Skin epidermis (tissue), 12 donors: ENCODE data around the gene CHST2.
"Not testable (repeated sequence)": the region's sequence is repeated elsewhere in the genome, so short reads cannot be mapped to it uniquely, and the experiment has no call there.

Experiments
- H3K27ac ChIP-seq, 21 experiments: fragments of 200-600 bp; sonication (generic) in 11 of 21; one replicate each; pipeline ENCODE4 v1.5.0; 2020; ENCODE audit warnings: mild to moderate bottlenecking in 3 of 21, inconsistent platforms in 2 of 21, moderate library complexity in 2 of 21
- H3K4me3 ChIP-seq, 7 experiments: fragments of 200-600 bp; sonication (generic) in 2 of 7; one replicate each; pipeline ENCODE4 v1.5.0; 2020; ENCODE audit warnings: inconsistent platforms in 2 of 7, mild to moderate bottlenecking in 2 of 7, moderate library complexity in 1 of 7

CHST2 gene, protein sequence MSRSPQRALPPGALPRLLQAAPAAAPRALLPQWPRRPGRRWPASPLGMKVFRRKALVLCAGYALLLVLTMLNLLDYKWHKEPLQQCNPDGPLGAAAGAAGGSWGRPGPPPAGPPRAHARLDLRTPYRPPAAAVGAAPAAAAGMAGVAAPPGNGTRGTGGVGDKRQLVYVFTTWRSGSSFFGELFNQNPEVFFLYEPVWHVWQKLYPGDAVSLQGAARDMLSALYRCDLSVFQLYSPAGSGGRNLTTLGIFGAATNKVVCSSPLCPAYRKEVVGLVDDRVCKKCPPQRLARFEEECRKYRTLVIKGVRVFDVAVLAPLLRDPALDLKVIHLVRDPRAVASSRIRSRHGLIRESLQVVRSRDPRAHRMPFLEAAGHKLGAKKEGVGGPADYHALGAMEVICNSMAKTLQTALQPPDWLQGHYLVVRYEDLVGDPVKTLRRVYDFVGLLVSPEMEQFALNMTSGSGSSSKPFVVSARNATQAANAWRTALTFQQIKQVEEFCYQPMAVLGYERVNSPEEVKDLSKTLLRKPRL

DNA sequence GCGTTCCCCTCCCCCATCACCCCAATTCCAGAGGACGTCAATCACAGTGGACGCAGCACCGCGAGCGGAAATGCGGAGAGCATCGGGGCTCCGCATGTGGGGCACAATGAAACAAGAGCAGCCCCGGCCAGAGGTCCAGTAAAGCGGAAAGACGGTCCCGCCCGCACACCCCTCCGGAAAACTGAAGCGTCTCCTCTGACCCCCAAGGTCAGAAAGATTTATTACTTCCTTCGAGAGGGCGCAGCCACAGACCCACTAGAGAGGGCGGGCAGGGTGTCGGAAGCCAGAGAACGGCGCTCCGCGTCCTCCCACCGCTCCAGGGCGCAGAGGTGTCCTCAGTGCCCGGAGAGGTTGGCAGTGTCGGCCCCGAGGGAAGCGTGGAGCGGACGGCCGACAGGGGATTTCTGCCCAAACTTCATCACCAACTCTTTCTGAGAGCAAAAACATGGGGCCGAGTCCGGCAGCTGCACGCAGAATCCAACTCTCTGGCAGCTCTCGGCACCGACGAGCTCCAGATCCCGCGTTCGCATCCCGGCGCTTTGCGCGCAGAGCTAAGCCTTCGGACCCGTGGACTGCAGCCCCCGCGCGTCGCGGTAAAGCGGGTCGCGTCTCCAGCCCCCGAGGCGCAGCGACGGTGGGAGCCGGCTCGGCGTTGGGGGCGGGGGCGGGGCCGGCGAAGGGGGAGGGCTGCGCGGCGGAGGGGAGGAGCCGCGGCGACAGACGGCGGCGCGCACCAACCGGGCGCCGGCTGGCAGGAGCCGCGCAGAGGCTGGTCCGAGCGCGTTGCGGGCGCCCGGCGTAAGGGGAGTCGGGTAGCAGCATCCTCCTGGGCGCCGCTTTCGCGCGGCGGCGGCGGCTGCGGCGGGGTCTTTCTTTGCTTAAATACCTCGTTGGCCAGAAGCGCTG is at the start of gene CHST2:
CHST2 (plus strand) TSS at position 763 of the 906 bp plus-strand sequence. CDS start 1,046 bp downstream, outside the sequence.
- Histone ChIP-seq H3K4me3 (peak within 1 kb of the TSS; percentile 58 to 83 (median 66)), H3K27ac (peak within 1 kb of the TSS in 20 of 21 experiments; percentile 14 to 81 (median 72))

DNA sequence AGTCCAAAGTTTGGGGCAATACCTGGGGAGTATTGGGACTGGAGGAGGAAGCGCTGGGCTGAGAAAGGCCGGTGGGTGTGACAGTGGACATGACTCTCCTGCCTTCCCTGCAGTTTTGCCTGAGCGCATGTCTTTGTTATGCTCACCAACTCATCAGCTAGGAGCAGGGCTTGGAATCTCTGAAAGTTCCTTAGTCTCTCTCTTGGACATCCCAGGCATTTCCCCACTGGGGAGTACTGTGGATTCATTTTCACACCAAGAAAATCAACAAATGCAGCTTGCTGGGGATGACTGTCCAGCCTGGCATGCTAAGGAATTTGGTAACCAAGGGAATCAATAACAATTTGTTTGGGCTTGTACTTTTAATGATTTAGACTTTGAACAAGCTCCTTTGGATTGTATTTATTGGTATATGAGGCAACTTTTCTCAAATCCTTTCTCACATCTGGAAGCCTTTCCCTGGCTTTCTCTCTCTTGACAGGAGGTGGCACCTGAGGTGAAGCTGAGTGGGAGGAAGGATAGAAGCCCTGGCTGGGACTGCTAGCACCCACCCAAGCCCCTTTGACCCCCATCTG is 48.5 kb upstream of the CHST2 start:
- Histone ChIP-seq H3K27ac (peak overlapping the region in 4 of 21 experiments; percentile 13 to 60 (median 32)), H3K4me3 (no peak overlapping the region)

DNA sequence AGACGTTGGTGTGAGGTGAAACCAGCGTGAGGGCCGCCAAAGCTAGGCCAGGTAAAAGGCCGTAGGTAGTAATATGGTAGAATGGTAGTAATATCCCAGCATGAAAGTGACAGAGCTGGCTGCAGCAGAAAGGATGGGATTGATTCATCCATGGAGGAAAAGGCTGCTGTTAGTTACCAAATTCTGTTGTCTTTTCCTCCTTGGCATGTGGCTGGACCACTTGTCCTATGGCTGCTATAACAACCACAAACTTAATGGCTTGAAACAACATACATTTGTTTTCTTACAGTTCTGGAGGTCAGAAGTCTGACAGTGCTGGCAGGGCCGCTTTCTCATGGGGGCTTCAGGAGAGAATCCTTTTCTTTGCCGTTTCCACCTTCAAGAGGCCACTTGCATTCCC is 47.8 kb upstream of the CHST2 start:
- H3K4me3 ChIP-seq = no peak overlapping the region
- H3K27ac ChIP-seq = peak overlapping the region in 2 of 21 experiments; percentile 49 to 60

DNA sequence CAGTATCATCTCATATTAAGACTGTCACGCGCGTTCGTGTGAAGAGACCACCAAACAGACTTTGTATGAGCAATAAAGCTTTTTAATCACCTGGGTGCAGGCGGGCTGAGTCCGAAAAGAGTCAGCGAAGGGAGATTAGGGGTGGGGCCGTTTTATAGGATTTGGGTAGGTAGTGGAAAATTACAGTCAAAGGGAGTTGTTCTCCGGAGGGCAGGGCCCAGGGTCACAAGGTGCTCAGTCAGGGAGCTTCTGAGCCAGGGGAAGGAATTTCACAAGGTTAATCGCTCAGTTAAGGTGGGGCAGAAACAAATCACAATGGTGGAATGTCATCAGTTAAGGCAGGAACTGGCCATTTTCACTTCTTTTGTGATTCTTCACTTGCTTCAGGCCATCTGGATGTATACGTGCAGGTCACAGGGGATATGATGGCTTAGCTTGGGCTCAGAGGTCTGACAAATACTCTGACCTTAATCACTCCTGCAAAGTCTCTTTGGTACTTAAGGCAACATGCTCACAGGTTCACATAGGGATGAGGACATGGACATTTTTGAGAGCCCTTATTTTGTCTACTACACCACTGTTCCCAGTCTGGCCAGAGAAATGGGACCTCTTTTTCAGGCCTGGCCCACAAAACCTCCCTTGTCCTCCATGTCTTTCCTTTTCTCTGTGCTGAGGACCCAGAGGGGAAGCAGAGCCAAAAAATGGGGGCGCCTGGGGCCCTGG is 47.1 kb upstream of the CHST2 start:
- not testable (repeated sequence) for H3K27ac ChIP-seq, H3K4me3 ChIP-seq

DNA sequence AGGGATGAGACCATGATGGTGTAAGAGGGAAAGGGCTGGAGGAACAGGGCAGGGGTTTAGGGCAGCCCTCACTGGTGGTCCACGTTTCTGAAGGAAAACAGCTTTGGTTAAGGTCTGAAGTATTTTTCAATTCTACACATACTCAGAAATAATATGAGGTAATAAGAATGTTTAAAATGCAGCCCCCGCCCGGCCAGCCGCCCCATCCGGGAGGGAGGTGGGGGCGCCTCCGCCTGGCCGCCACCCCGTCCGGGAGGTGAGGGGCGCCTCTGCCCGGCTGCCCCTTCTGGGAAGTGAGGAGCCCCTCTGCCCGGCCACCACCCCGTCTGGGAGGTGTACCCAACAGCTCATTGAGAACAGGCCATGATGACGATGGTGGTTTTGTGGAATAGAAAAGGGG is 46.0 kb upstream of the CHST2 start:
- not testable (repeated sequence) for H3K4me3 ChIP-seq, H3K27ac ChIP-seq

DNA sequence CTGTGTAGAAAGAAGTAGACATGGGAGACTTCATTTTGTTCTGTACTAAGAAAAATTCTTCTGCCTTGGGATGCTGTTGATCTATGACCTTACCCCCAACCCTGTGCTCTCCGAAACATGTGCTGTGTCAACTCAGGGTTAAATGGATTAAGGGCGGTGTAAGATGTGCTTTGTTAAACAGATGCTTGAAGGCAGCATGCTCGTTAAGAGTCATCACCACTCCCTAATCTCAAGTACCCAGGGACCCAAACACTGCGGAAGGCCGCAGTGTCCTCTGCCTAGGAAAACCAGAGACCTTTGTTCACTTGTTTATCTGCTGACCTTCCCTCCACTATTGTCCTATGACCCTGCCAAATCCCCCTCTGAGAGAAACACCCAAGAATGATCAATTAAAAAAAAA is 45.6 kb upstream of the CHST2 start:
- not testable (repeated sequence) for H3K4me3 ChIP-seq, H3K27ac ChIP-seq

DNA sequence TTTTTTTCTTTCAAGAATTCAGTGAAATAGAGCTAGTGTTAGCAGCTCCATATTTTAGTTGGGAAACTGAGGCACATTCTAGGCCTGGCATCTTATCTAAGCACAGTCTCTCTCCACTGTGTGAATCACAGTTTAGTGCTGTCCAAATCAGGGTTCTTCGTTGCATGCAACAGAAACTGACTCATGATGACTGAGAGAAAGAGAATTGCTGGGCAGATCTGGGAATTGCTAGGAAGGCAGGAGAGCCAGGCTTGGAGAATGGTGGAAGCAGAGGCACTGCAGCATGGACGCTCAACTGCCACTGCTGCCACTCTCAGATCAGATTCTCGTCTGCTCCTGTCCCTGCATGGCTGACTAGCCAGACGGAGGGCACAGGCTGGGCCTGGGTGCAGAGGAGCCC is 40.7 kb upstream of the CHST2 start:
- no peak overlapping the region for H3K27ac ChIP-seq
- no peak overlapping the region for H3K4me3 ChIP-seq

DNA sequence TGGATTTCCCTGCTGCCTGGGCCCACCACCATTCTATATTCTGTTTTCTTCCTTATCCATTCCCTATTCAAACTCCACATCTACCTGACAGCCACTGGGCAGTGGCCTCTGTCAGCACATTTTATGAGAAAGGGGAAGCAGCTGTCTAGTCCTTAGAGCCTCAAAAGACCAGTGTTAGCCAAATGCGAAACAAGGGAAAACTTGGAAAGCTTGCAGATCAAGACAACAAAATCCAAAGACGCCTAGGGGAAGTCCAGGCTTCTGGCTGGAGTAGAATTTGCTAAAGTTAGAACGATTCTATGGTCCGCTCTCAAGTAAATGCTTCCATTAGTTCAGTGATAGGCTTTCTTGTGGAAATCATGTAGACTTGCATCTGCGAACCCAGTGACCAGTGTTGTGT is 39.4 kb upstream of the CHST2 start:
- no peak overlapping the region for H3K4me3 ChIP-seq
- H3K27ac ChIP-seq = no peak overlapping the region

DNA sequence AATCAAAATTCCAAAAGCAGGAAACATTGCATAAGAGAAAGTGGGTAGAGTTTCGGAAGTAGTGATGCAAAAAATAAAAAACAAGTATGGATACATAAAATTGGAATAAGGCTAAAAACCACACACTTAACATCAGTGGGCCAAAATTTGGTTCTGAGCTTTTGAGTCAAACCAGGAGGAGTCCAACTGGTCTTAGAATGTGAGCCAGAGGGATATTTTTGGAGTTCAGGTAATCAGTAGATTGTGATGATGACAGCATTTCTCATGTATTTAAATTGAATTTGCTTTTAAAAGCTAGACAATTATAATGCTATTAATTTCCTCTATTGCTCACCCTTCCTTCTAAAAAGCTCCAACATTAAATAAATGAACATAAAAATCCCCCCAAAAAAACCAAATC is 38.2 kb upstream of the CHST2 start:
- Histone ChIP-seq H3K27ac (no peak overlapping the region), H3K4me3 (no peak overlapping the region)

DNA sequence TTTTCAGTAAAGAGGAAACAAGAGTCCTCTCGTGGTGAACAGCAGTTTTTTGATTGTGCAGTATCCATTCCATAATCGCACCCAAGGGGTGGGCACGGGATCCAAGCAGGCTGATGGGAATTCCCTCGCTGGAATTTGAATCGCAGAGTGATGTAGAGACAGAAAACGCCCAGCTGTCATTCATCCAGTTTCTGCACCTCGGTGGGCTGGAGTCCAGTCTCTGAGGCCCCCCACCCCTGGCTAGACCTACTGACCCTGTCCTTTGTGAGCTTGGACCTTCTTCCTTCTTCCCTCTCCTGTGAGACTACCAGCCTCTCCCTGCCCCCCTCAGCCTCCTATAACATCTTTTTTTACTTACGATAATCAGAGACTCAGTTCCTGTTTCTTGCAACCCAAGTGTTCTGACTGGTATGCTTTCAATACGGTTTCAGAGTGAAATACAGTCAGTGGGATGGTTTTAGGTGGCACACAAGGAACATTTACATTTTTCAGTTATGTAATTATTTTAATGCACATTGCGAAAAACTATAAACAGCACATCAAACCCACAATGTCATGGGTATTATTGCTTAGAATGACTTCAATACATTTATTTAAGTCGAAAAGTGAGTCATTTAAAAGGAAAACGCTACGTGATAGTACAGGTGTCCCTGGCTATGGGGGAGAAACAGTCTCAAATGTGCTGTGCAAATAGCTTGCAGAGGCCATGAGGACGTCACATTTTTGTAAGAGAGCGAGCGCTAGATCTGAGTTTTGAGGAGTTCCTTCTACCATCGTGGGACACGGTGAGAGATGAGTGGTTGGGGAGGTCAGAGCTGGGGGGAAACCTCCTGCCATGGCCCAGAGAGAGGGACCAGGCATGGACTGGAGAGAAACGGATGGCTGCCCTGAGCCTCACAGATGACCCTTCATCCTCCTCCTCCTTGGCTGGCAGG is 37.5 kb upstream of the CHST2 start:
- no peak overlapping the region for H3K4me3 ChIP-seq
- no peak overlapping the region for H3K27ac ChIP-seq

DNA sequence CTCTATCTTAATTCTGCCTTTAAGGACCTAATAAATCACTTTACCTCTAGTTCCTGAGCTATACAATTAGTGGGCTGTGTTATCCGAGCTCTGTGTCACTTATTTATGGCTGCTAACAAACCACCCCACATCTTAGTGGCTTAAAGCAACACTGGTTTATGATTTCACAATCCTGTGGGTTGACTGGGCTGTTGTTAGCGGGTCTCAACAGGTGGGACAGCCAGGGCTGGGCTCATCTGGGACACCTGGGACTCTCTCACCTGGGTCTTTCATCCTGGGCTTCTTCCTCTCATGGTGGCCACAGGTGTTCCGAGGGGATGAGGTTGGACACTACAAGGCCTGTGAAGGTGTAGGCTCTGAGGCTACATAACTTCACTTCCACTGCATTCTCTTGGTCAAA is 35.8 kb upstream of the CHST2 start:
- no peak overlapping the region for H3K27ac ChIP-seq
- no peak overlapping the region for H3K4me3 ChIP-seq

DNA sequence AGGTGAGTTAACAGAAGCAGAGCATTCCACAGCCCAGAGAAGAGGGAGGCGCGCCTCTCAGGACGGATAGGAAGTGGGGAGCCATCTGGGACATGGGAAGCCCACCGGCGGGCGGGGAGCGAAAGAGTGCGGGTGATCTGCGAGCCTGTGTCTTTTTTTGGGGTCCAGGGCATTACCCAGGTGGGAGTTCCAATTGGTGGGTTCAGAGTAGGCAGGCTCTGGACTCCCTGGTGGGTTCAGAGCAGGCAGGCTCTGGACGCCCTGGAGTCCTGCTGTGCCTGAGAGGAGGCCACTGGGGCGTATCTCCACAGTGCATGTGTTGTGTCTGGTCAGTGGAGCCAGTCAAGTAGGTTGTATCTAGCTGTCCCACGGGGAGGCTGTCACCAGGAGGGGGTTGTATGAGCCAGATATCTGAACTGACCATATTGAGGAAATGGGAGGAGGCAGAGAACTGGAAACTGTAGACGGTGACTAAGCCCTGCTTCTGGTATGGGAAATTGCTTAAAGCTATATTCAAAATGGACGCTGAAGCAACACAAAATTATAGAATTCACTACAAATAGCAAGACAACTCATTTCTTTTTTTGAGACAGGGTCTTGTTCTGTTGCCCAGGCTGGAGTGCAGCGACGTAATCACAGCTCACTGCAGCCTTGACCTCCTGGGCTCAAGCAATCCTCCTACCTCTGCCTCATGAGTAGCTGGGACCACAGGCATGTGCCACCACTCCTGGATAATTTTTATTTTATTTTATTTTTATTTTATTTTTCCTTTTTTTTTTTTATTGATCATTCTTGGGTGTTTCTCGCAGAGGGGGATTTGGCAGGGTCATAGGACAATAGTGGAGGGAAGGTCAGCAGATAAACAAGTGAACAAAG is 34.5 kb upstream of the CHST2 start:
- Histone ChIP-seq H3K4me3 (no peak overlapping the region), H3K27ac (no peak overlapping the region)

DNA sequence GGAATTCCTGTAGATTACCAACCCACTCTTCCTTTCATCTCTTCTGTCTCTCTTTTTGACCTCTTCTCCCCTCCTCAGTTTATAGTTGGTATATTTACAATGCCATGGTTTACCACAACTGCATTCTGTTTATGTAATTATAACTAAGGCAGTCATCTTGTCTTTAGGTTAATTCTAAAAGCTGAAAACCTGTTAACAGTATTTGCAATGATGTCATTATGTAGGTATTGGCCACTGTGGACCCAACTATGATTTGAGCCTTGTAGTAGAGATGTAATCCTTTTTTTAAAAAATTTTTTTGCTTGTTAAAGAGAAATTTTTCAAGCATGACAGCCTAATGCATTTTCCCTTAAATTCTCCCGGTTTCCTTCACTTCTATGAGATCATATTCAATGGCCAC is 30.7 kb upstream of the CHST2 start:
- no peak overlapping the region for H3K27ac ChIP-seq
- no peak overlapping the region for H3K4me3 ChIP-seq

DNA sequence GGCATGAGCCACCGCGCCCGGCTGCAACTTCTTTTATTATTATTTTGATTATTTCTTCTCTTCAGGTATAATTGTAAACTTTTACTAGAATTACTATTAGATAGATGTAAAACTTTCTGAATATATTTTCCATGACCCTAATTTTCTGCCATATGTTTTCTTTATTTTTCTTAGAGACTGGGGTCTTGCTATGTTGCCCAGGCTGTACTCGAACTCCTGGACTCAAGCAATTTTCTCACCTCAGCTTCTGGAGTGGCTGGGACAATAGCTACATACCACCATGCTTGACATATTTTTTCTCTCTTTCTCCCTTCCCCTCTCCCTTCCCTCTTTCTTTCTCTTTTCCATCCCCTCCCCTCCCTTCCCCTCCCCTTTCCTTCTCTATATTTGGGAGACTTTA is 29.6 kb upstream of the CHST2 start:
- H3K27ac ChIP-seq = no peak overlapping the region
- no peak overlapping the region for H3K4me3 ChIP-seq

DNA sequence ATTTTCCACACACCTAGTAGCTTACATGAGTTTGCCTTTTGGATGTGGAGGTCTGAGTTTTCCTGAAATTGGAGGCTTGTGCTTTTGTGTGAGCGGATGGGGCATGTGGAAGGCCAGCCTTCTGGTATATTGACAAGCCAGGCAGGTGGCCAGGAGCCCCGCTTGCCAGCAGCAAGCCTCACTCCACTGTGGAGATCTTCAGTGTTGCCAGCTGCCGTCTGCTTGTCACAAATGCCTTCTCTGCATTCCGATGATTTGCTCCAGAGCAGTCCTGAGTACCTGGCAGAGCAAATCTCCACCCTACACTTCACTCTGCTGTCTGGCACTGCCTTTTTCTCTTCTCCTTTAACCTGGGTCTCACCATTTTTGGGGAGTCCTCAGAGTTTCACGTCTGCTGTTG is 29.1 kb upstream of the CHST2 start:
- peak overlapping the region in 1 of 21 experiments; percentile 14 for H3K27ac ChIP-seq
- no peak overlapping the region for H3K4me3 ChIP-seq

DNA sequence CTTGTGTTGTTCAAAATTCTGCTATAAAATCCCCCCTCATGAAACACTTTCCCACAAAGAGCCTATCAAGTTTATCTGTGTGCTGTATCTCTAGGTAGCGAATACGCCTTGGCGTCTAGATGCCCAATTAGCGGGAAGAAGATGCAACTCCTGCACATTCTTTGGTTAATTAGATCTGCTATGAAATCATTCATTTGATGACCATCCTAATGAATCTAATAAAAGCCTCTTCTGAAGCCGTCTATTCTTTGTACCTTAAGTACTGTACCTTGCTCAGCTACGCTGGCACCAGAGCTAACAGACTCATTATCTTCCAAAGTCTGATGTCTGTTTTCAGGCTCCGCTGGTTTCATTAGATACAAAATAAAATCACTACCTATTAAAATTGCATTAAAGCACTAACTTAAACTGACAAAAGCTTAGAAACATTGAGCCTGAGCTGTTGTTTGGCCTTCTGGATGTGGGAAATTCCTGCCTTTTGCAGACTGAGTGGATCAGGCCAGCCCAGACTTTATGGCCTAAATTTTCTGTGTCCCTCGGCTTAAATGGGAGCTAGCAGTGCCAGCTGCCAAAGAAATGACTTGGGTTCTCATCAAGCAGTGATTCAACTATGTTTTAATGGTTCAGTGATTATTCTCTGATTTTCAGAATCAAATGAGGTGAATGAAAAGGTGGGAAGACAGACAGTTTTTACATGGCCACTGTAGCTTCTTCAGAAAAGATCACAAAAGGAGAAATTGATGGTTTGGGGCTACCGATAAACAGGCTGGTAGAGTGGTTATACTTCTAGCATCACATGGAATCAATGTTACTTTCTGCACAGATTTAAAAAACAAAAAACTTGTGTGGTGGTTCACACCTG is 28.4 kb upstream of the CHST2 start:
- Histone ChIP-seq H3K4me3 (no peak overlapping the region), H3K27ac (no peak overlapping the region)

DNA sequence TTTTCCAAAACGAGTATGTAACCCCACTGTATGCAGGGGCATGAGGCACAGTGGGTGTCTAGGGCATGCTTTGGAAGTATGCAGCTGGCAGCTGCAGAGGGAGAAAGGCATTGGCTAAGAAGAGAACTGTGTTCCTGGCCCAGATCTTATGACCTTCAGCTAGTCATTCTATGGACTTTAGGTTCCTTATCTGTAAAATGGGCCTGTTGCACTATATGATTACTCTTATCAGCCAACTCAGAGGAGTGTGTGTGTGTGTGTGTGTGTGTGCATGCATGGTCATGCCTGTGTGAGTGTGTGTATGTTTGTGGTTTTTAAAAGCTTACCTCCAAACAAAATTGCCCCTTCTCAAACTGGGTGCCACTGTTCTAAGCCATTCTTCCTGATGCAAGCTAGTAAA is 27.4 kb upstream of the CHST2 start:
- no peak overlapping the region for H3K4me3 ChIP-seq
- H3K27ac ChIP-seq = no peak overlapping the region
